ENCODE data around the gene TFDP2. TPM values are rescaled to one million over a fixed set of nuclear protein-coding genes. Genes with fewer than 3 reads are reported as not detected.

Gene TFDP2
- total and polyA plus RNA-seq, 9 donors, result 21.3 to 43.7 (median 34.7) TPM

GRCh38 chr3:142028243-142028777, 121.0 kb downstream of the TFDP2 start:
- WGBS (ENCODE audit: insufficient coverage), result no CpG with 5 or more reads among the region's 4 CpGs
- Histone ChIP-seq H3K27me3 (ENCODE audit: control insufficient read depth, insufficient read depth, low read length) (no peaks in the 10 kb centered on the region), H3K9me3 (replicated peaks; ENCODE audit: control insufficient read depth, low read depth, low read length) (no peaks in the 10 kb centered on the region), H3K27ac (ENCODE audit: low read length) (peak overlapping the region; percentile 52), H3K36me3 (ENCODE audit: control insufficient read depth, insufficient read depth, low read length) (no peaks in the 10 kb centered on the region), H3K4me3 (ENCODE audit: low read length) (peak overlapping the region; percentile 65), H3K4me1 (ENCODE audit: control insufficient read depth, insufficient read depth, low read length) (no peaks in the 10 kb centered on the region)
- peak; percentile 93 for DNase-seq

- H3K9me3 ChIP-seq (replicated peaks; ENCODE audit: control insufficient read depth, low read depth, low read length), result no peaks in the 10 kb centered on the region
- no peaks in the 10 kb centered on the region for H3K4me1 ChIP-seq (ENCODE audit: control insufficient read depth, insufficient read depth, low read length)
- H3K36me3 ChIP-seq (ENCODE audit: control insufficient read depth, insufficient read depth, low read length), result no peaks in the 10 kb centered on the region
- DNase-seq, result peak; percentile 52
- peak overlapping the region; percentile 52 for H3K27ac ChIP-seq (ENCODE audit: low read length)
- no CpG with 5 or more reads among the region's 2 CpGs for WGBS (ENCODE audit: insufficient coverage)
- no peaks in the 10 kb centered on the region for H3K27me3 ChIP-seq (ENCODE audit: control insufficient read depth, insufficient read depth, low read length)
- H3K4me3 ChIP-seq (ENCODE audit: low read length), result peak overlapping the region; percentile 65
These were observed 121.6 kb downstream of the TFDP2 start for GRCh38 chr3:142027735-142028134.

- Histone ChIP-seq H3K9me3 (replicated peaks; ENCODE audit: control insufficient read depth, low read depth, low read length) (no peaks in the 10 kb centered on the region), H3K27me3 (ENCODE audit: control insufficient read depth, insufficient read depth, low read length) (no peaks in the 10 kb centered on the region), H3K4me1 (ENCODE audit: control insufficient read depth, insufficient read depth, low read length) (no peaks in the 10 kb centered on the region), H3K36me3 (ENCODE audit: control insufficient read depth, insufficient read depth, low read length) (no peaks in the 10 kb centered on the region), H3K27ac (ENCODE audit: low read length) (peak overlapping the region; percentile 52), H3K4me3 (ENCODE audit: low read length) (peak overlapping the region; percentile 65)
- no CpG with 5 or more reads among the region's 3 CpGs for WGBS (ENCODE audit: insufficient coverage)
- DNase-seq, result peak; percentile 52
These were observed 122.0 kb downstream of the TFDP2 start for GRCh38 chr3:142027300-142027699.

GRCh38 chr3:142026333-142026732, 123.0 kb downstream of the TFDP2 start:
- H3K27ac ChIP-seq (ENCODE audit: low read length), result no peak overlapping the region
- no peaks in the 10 kb centered on the region for H3K9me3 ChIP-seq (replicated peaks; ENCODE audit: control insufficient read depth, low read depth, low read length)
- DNase-seq, result no peak
- H3K36me3 ChIP-seq (ENCODE audit: control insufficient read depth, insufficient read depth, low read length), result no peaks in the 10 kb centered on the region
- no peaks in the 10 kb centered on the region for H3K4me1 ChIP-seq (ENCODE audit: control insufficient read depth, insufficient read depth, low read length)
- no peaks in the 10 kb centered on the region for H3K27me3 ChIP-seq (ENCODE audit: control insufficient read depth, insufficient read depth, low read length)
- no CpG with 5 or more reads among the region's 2 CpGs for WGBS (ENCODE audit: insufficient coverage)
- no peak overlapping the region for H3K4me3 ChIP-seq (ENCODE audit: low read length)

GRCh38 chr3:142022381-142022780, 127.0 kb downstream of the TFDP2 start:
- peak; percentile 19 for DNase-seq
- H3K4me1 ChIP-seq (ENCODE audit: control insufficient read depth, insufficient read depth, low read length), result no peaks in the 10 kb centered on the region
- H3K36me3 ChIP-seq (ENCODE audit: control insufficient read depth, insufficient read depth, low read length), result no peaks in the 10 kb centered on the region
- H3K4me3 ChIP-seq (ENCODE audit: low read length), result no peak overlapping the region
- WGBS (ENCODE audit: insufficient coverage), result no CpG with 5 or more reads among the region's 1 CpG
- H3K9me3 ChIP-seq (replicated peaks; ENCODE audit: control insufficient read depth, low read depth, low read length), result no peaks in the 10 kb centered on the region
- no peak overlapping the region for H3K27ac ChIP-seq (ENCODE audit: low read length)
- no peaks in the 10 kb centered on the region for H3K27me3 ChIP-seq (ENCODE audit: control insufficient read depth, insufficient read depth, low read length)

- Histone ChIP-seq H3K4me3 (ENCODE audit: low read length) (no peak overlapping the region), H3K4me1 (ENCODE audit: control insufficient read depth, insufficient read depth, low read length) (no peaks in the 10 kb centered on the region), H3K36me3 (ENCODE audit: control insufficient read depth, insufficient read depth, low read length) (no peaks in the 10 kb centered on the region), H3K9me3 (replicated peaks; ENCODE audit: control insufficient read depth, low read depth, low read length) (no peaks in the 10 kb centered on the region), H3K27ac (ENCODE audit: low read length) (no peak overlapping the region), H3K27me3 (ENCODE audit: control insufficient read depth, insufficient read depth, low read length) (no peaks in the 10 kb centered on the region)
- DNase-seq, result no peak
- WGBS (ENCODE audit: insufficient coverage), result no CpG with 5 or more reads among the region's 2 CpGs
These were observed 128.2 kb downstream of the TFDP2 start for GRCh38 chr3:142021127-142021526.

GRCh38 chr3:142019794-142020320, 129.5 kb downstream of the TFDP2 start:
- H3K4me3 ChIP-seq (ENCODE audit: low read length), result no peak overlapping the region
- H3K36me3 ChIP-seq (ENCODE audit: control insufficient read depth, insufficient read depth, low read length), result no peaks in the 10 kb centered on the region
- no peaks in the 10 kb centered on the region for H3K4me1 ChIP-seq (ENCODE audit: control insufficient read depth, insufficient read depth, low read length)
- no CpG with 5 or more reads among the region's 2 CpGs for WGBS (ENCODE audit: insufficient coverage)
- no peaks in the 10 kb centered on the region for H3K9me3 ChIP-seq (replicated peaks; ENCODE audit: control insufficient read depth, low read depth, low read length)
- no peak overlapping the region for H3K27ac ChIP-seq (ENCODE audit: low read length)
- no peak for DNase-seq
- H3K27me3 ChIP-seq (ENCODE audit: control insufficient read depth, insufficient read depth, low read length), result no peaks in the 10 kb centered on the region

- no peaks in the 10 kb centered on the region for H3K4me1 ChIP-seq (ENCODE audit: control insufficient read depth, insufficient read depth, low read length)
- no CpG with 5 or more reads among the region's 2 CpGs for WGBS (ENCODE audit: insufficient coverage)
- H3K9me3 ChIP-seq (replicated peaks; ENCODE audit: control insufficient read depth, low read depth, low read length), result no peaks in the 10 kb centered on the region
- no peak overlapping the region for H3K4me3 ChIP-seq (ENCODE audit: low read length)
- no peak for DNase-seq
- no peaks in the 10 kb centered on the region for H3K27me3 ChIP-seq (ENCODE audit: control insufficient read depth, insufficient read depth, low read length)
- no peak overlapping the region for H3K27ac ChIP-seq (ENCODE audit: low read length)
- no peaks in the 10 kb centered on the region for H3K36me3 ChIP-seq (ENCODE audit: control insufficient read depth, insufficient read depth, low read length)
These were observed 135.4 kb downstream of the TFDP2 start for GRCh38 chr3:142013993-142014392.

GRCh38 chr3:142013326-142013980, 135.9 kb downstream of the TFDP2 start:
- Histone ChIP-seq H3K27ac (ENCODE audit: low read length) (no peak overlapping the region), H3K4me3 (ENCODE audit: low read length) (no peak overlapping the region), H3K36me3 (ENCODE audit: control insufficient read depth, insufficient read depth, low read length) (no peaks in the 10 kb centered on the region), H3K4me1 (ENCODE audit: control insufficient read depth, insufficient read depth, low read length) (no peaks in the 10 kb centered on the region), H3K9me3 (replicated peaks; ENCODE audit: control insufficient read depth, low read depth, low read length) (no peaks in the 10 kb centered on the region), H3K27me3 (ENCODE audit: control insufficient read depth, insufficient read depth, low read length) (no peaks in the 10 kb centered on the region)
- DNase-seq, result peak; percentile 76
- 24% methylated on average over 2 of the region's 2 CpGs for WGBS (ENCODE audit: insufficient coverage)

- H3K4me3 ChIP-seq (ENCODE audit: low read length), result no peak overlapping the region
- DNase-seq, result no peak
- no peaks in the 10 kb centered on the region for H3K36me3 ChIP-seq (ENCODE audit: control insufficient read depth, insufficient read depth, low read length)
- H3K4me1 ChIP-seq (ENCODE audit: control insufficient read depth, insufficient read depth, low read length), result no peaks in the 10 kb centered on the region
- no peak overlapping the region for H3K27ac ChIP-seq (ENCODE audit: low read length)
- 67% methylated on average over 1 of the region's 1 CpG for WGBS (ENCODE audit: insufficient coverage)
- H3K27me3 ChIP-seq (ENCODE audit: control insufficient read depth, insufficient read depth, low read length), result no peaks in the 10 kb centered on the region
- H3K9me3 ChIP-seq (replicated peaks; ENCODE audit: control insufficient read depth, low read depth, low read length), result no peaks in the 10 kb centered on the region
These were observed 140.3 kb downstream of the TFDP2 start for GRCh38 chr3:142009029-142009428.

Data from muscle of leg (tissue), 11 donors.